Kidney tubule cell (primary cell): Measurements from ENCODE around the gene TENT4B.
"Not testable (repeated sequence)": the region's sequence is repeated elsewhere in the genome, so short reads cannot be mapped to it uniquely, and the experiment has no call there.

Experiments
- DNase-seq: peaks from one replicate; pipeline ENCODE4 v3.0.0-alpha.2; 2018; ENCODE audit warnings: low spot score

The TENT4B gene

DNA sequence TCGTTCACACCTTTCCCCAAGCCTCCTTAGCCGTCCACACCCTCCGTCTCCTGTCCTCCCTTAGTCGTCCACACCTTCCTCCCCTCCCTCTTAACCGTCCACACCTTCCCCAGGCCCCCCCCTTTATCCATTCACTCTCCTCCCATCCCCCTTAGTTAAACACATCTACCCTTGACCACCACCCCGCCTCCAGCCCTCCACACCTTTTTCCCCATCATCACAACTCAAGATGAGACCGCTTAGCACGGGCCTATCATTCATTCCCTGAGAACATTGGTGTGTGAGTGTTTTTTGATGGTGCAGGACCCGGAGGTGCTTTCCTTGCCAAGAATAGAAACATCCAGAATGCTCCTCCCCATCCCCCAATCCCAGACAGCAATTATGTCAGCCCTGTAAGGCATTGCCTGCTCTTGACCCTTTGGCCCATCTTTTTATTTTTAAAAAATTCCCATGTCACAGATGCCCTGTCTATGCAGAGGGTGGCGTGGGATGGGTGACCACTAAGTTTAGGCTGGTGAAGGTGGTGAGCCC lies 1.4 kb downstream of the TENT4B start:
- peak; percentile 23 for DNase-seq

DNA sequence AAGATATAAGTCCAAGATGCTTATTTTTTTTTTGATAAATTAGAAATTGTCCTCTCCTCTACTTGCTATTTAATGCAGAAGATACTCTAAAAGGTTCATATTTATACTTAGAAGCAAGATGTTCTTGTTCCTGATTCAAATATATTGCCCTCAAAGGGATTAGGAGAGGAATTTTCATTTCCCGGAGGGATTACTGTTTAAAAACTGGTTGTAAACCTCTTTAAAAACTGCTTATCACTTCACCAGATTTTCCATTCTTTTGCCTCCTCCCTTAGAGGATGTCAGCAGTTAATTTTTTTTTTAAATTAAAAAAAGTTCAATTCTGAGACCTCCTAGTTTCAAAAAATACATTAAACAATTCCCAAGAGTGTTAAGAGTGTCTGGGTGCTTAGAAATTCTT lies 2.8 kb downstream of the TENT4B start:
- no peak for DNase-seq

DNA sequence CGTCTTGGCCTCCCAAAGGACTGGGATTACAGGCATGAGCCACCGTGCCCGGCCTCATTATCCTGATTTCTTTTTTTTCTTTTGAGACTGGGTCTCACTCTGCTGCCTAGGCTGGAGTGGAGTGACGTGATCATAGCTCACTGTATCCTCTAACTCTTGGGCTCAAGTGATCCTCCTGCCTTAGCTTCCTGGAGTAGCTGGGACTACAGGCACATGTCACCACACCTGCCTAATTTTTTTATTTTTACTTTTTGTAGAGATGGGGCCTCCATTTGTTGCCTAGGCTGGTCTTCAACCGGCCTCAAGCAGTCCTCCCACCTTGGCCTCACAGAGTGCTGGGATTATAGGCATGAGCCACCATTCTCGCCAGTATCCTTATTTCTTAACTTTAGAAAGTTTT lies 3.5 kb downstream of the TENT4B start:
- no peak for DNase-seq

GRCh38 chr16:50160495-50161164 lies 7.5 kb downstream of the TENT4B start:
- DNase-seq: no peak

DNA sequence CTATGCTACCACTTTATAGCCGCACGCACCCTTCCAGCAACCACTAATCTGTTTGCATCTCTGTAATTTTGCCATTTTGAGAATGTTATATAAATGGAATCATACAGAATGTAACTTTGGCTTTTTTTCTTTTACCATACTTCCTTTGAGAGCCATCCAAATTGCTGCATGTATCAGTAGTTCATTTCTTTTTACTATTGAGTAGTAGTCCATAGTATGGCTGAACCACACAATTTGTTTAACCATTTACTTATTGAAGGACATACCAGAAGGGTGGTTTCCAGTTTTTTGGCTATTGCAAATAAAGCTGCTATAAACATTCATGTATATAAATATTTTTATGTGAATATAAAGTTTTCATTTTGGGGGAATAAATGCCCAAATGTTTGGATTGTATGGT lies 8.8 kb downstream of the TENT4B start:
- no peak for DNase-seq

- no peak for DNase-seq
These were observed 12.4 kb downstream of the TENT4B start for GRCh38 chr16:50165473-50165872.

GRCh38 chr16:50166511-50167500 lies 13.7 kb downstream of the TENT4B start:
- peak; percentile 65 for DNase-seq

DNA sequence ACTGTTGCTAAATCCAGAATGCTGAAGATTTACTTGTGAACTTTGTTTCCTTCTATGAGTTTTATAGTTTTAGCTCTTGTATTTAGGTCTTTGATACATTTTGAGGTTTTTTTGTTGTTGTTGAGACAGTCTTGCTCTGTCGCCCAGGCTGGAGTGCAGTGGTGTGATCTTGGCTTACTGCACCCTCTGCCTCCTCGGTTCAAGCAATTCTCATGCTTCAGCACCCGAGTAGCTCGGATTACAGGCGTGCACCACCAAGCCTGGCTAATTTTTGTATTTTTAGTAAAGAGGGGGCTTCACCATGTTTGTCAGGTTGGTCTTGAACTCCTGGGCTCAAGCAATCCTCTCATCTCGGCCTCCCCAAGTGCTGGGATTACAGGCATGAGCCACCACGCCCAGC lies 14.4 kb downstream of the TENT4B start:
- peak; percentile 30 for DNase-seq

DNA sequence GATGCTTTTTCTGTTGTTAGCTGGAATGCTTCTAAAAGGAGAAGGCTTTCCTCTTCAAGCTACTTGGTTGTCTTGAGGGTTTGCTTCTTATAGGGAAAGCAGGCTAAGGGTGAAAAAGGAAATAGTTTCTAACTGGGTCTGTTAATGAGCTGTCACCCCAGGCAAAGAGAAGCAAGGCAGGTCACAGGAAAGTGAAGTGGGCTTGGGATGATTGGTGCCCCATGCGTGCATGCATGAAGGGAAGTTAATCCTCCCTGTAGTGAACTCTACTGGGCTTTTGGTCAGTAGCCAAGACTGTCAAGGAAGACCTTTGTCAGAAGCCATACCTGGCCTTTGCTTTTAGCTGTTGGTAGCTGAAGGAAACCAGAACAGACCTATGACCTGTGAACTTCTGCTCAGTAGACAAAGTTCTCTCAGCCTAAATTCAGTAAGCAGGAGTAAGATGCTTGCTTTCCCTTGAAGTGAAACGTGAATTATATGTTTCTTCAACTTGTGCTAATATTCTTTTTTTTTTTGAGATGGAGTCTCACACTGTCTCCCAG lies 16.5 kb downstream of the TENT4B start:
- peak; percentile 44 for DNase-seq

DNA sequence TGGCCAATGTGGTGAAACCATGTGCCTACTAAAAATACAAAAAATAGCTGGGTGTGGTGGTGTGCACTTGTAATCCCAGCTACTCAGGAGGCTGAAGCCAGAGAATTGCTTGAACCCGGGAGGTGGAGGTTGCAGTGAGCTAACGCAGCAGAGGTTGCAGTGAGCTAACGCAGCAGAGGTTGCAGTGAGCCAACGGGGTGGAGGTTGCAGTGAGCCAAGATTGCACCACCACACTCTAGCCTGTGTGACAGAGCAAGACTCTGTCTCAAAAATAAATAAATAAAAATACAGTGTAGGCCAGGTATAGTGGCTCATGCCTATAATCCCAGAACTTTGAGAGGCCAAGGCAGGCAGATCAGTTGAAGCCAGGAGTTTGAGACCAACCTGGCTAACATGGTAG lies 18.7 kb downstream of the TENT4B start:
- not testable (repeated sequence) for DNase-seq

- no peak for DNase-seq
These were observed 19.3 kb downstream of the TENT4B start for GRCh38 chr16:50172195-50172922.

GRCh38 chr16:50173316-50173715 lies 20.2 kb downstream of the TENT4B start:
- DNase-seq: no peak

GRCh38 chr16:50178491-50178941 lies 25.4 kb downstream of the TENT4B start:
- DNase-seq: no peak

DNA sequence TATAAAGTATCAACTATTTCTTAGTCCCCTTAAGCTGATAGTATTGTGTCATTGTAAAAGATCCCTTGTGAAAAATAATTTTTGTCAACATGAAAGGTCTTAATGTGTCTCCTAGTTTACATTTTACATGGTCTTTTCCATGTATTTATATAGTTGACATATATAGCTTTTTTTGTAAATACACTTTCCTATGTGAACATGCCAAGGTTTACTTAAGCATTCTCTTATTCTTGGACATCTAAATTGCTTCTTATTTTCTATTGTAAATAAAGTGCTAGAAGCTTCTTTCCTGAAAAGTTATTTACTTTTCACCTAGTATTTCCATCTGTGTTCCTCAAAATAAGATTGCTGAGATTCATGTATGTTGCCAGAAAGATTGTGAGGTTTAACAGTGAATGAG lies 29.3 kb downstream of the TENT4B start:
- DNase-seq: no peak

- peak; percentile 85 for DNase-seq
These were observed 30.2 kb downstream of the TENT4B start for GRCh38 chr16:50183316-50183715.

DNA sequence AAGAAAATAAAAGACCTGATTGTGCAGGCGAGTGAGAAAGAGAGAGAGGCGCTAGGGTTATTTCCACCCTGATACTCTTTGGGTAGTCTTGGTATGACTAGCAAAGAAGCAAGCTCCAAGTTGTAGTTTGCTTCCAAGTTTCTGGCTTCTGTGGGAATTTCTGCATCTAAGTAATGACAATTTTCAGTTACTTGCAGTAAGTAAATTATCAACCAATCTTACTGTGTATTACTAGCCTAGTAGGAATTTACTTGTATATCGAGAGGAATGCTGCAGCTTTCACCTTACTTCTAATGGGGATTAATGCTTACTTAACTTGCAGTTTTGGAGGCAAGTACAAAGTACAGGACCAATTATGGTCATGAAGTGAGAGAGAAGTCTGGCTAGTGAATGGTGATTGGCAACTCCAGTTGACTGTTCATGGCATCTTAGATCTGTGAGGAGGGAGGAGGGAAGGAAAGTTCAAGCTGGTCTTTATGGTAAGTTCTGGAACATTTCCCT lies 31.9 kb downstream of the TENT4B start:
- DNase-seq: peak; percentile 99

GRCh38 chr16:50188619-50189136 lies 35.6 kb downstream of the TENT4B start:
- no peak for DNase-seq

GRCh38 chr16:50190292-50190691 lies 37.2 kb downstream of the TENT4B start:
- DNase-seq: no peak

DNA sequence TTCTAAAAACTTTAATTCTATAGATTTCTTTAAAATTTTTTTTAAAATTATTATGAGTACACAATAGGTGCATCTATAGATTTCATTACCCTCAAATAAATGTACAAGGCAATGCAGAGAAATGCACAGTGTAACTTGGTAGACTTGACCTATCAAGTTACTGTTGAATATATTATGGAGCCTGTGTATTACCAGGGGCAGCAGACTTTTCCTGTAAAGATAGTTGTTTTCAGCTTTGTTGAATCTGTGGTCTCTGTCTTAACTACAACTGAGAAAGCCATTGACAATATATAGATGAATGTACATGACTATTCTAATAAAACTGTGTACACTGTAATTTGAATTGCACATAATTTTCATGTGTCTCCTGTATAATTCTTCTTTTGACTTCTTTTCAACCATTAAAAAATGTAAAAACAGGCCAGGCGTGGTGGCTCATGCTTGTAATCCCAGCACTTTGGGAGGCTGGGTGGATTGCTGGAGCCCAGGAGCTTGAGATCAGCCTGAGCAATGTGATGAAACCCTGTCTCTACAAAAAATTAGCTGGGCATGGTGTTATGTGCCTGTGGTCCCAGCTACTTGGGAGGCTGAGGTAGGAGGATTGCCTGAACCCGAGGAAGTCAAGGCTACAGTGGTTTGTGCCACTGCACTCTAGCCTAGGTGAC lies 39.4 kb downstream of the TENT4B start:
- DNase-seq: no peak

GRCh38 chr16:50193594-50193993 lies 40.5 kb downstream of the TENT4B start:
- peak; percentile 88 for DNase-seq

DNA sequence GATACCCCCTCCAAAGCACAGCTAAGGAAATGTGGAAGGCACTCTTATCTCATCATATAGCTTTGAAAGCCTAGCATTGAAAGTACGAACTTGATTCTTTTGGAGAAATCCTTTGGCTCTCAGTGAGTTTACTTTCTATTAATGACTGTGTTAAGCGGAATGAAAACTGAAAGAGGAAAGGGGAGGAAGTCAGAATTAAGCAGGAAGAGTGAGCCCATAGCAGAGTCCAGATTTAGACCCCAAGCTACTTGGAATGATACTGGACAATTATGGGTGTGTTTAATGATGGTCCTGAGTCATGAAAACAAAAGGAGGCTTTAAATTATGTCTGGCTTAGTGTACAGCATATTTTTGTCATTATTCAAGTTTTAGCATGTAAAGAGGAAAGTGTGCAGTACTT lies 42.2 kb downstream of the TENT4B start:
- DNase-seq: peak; percentile 54
